ENCODE results near the gene PSMD12.
A peak's percentile ranks its signal among the peaks of the same experiment; 100 is the strongest.

Gene PSMD12

GRCh38 chr17:67386965-67387551, 20.7 kb upstream of the PSMD12 start:
- DNase-seq: peak; percentile 31

- no peak for DNase-seq
These were observed 19.0 kb upstream of the PSMD12 start for GRCh38 chr17:67385122-67385988.

DNA sequence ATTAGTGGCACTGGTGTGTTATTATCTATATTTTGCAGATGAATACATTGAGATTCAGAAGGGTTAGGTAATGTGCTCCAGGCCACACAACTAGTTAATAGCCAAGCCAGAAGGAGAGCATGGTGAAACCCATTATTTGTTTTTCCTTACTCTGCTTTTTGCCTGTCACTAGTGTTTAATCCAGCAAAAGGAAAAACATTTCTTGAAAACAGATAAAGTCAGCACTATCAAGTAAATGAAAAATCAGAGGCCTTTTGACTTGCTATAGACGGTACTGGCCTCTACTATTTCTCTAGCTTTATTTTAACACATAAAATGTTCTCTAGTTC, 15.5 kb upstream of the PSMD12 start:
- DNase-seq: no peak

- no peak for DNase-seq
These were observed 12.9 kb upstream of the PSMD12 start for GRCh38 chr17:67379251-67379630.

- DNase-seq: peak; percentile 84
These were observed 12.3 kb upstream of the PSMD12 start for GRCh38 chr17:67378454-67379250.

DNA sequence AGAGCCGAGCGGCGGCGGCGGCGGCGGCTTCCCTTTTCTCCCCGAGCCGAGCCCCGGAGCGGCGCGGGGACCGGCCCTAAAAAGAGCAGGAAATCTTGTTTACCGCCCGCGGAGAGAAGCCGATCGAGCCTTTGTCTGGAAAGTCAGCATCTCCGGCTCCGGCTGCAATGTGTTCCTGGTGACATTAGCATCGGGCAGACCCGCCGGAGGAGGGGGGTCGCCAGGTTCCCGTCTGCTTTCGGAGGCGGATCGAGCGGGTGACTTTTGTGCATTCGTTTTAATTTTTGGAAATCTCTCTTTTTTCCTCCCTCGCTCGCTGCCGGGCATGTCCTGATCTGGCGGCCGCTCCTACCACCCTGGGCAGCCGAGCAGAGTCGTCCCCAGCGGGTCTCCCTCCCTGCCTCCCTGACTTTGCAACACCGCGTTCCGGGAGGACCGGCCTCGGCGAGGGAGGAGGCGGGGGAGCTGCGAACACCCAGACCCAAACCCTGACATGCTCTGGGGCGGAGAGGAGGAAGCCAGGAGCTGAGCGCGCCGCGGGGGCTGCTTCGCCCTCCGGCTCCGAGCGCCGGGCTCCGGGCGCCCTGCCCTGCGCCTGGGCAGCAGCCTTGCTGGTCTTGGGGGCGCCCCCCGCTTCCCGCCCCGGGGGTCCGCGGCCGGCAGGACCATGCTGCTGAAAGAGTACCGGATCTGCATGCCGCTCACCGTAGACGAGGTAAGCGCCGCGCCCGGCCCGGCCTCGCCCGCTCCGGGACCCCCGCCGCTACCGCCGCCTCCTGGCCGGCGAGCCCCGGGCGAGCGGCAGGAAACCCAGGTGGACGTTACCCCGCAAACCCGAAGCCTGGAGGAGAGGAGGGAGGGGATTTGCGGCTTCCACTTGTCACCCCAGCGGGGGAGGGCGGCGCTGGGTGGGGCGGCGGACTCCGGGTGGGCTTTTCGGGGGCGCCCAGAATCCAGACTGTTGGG, 11.4 kb upstream of the PSMD12 start:
- peak; percentile 36 for DNase-seq

DNA sequence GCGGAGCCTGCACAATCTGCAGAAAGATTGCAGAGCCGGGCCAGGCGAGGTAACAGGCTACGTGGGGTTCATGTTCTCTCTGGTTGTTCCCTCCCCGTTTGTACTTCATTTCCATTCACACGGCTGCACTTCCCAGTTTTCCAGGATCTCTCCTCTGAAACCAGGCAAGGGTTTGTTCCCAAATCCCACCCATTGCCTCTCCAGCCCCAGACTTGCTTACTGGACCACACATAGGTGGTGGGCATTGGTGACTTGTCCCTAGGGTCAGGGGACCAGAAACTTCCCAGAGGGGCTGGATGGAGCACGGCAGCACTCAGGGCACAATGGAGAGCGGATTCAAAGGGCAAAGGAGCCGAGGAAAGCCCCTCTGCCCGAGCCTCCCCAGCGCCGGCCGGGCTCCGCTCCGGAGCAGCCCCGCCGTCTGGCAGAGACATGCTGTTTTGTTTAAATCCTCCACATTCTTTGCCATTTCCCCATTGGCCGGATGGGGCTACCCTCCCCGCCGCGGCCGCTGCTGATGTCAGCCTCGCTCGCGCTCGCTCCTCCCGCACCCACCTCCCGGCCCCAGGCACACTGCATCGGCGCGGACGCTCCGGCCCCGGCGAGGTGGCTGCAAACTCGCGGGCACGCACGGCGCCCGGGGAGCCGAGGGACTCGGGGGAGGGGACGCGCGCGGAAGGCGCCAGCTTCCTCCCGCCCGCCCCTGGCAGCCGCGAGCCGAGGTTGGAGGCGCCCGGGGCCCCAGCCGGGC, 10.5 kb upstream of the PSMD12 start, which contains the start of gene PITPNC1:
TSS of gene PITPNC1 (plus strand) at position 545 of the 751 bp plus-strand sequence.
- DNase-seq: peak; percentile 88

GRCh38 chr17:67376415-67376736, 10.0 kb upstream of the PSMD12 start:
- peak; percentile 77 for DNase-seq

DNA sequence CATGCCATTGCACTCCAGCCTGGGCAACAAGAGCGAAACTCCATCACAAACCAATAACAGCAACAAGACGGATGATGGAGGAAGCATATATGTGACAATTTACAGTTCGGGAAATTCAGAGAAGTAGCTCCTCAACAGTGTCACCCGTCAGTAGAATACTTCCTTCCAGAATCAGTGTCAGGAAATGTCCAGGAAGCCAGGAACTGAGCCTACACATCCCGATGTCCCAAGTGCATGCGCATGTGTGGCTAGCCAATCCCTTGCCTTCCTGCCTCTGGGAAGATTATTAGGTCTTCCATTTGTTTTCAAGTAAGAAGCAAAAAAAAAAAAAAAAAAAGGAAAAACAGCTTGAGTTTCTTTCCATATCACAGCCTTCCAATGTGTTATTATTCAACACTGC, 9.3 kb upstream of the PSMD12 start:
- DNase-seq: no peak

DNA sequence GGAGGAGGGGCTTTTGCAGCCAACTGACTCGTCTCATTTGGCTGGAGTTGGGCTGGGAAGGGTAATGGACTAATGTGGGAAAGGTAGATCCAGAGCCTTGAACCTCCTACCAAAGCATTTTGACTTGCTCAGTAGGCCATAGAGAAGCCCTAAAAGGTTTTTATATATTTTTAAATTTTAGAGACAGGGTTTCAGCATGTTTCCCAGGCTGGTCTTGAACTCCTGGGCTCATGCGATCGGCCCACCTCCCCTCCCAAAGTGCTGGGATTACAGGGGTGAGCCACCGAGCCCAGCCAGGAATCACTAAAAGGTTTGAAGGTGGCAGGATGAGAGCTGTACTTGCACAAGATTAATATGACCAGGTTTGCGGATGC, 8.7 kb upstream of the PSMD12 start:
- no peak for DNase-seq

GRCh38 chr17:67374329-67375053, 8.1 kb upstream of the PSMD12 start:
- DNase-seq: peak; percentile 80

- DNase-seq: no peak
These were observed 6.4 kb upstream of the PSMD12 start for GRCh38 chr17:67372751-67373150.

DNA sequence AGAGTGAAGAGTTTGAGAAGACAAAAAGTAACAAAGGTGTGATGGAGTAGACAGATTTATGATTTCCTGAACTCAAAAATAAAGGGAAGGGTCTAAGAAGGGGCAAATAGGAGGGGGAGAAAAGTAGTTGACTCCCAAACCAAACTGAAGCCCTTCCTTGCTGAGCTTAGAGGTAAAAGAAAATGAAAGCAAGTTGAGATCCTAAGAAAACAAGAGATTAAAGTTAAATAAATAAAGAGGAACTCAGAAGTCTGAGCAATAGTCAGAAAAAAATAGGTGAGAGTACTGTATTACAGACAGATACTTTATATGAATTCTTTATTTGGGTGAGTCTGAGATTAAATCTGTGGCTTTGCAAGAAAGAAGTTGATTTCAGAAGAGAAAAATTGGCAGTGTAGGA, 3.3 kb upstream of the PSMD12 start:
- no peak for DNase-seq

DNA sequence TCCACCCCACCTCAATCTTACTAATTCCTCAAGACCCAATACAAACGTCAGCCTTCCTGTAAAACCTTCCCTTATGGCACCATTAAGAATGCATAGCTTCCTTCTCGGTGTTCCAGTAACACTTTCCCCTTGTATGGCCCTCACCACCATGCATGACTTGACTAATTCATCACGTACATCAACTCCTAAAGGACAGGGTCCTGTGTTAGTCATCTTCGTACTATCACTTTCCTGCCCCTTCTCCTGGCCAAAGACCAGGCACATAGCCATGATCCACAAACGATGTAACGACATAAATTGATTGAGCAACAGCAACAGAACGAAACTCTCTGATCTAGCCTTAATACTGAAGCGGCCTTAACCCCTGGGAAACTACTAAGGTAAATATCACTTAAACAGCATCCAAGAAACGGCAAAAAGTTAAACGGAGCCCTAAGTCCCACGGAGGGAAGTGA, 612 bp downstream of the PSMD12 start:
- peak; percentile 67 for DNase-seq

- no peak for DNase-seq
These were observed 1.3 kb downstream of the PSMD12 start for GRCh38 chr17:67364847-67365737.

GRCh38 chr17:67362173-67362572, 4.2 kb downstream of the PSMD12 start:
- no peak for DNase-seq

DNA sequence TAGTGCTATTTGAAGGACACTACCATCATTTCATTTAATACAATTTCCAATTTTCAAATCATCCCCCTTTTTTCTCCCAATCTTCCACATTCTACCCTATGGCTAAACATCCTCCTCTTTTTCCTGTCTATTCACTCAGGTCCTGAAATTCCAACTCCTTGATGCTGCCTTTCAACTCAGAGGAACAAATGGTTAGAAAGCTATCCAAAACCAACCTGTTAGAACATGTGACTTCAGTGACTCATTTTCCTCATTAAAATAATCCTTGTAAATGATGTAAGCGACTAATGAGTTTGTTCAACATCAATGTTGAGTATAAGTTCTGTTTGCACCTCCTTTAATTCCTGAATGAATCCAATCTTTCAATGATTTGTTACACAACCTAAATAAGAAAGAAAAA, 5.5 kb downstream of the PSMD12 start:
- no peak for DNase-seq

- no peak for DNase-seq
These were observed 6.2 kb downstream of the PSMD12 start for GRCh38 chr17:67359960-67360791.

DNA sequence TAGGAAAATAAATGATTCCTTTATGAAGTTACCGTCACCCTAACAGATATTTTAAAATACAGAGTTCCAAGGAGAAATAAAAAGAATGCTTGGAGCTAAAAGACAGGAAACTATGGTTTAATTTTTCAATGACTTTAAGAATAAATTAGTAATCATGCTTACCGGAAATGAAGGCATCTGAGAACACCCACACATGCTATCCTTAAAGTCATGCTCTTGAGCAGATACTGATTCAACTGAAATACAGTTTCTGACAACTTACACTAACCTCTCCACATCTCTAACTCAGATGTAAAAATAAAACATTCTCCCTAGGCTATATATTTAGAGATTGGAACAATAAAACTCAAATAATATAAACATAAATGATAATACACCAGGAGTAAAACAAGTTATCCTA, 7.8 kb downstream of the PSMD12 start:
- DNase-seq: no peak
